ENCODE measurements around the gene LRRC41.
"Not testable (repeated sequence)": the region's sequence is repeated elsewhere in the genome, so short reads cannot be mapped to it uniquely, and the experiment has no call there.

LRRC41 gene, protein sequence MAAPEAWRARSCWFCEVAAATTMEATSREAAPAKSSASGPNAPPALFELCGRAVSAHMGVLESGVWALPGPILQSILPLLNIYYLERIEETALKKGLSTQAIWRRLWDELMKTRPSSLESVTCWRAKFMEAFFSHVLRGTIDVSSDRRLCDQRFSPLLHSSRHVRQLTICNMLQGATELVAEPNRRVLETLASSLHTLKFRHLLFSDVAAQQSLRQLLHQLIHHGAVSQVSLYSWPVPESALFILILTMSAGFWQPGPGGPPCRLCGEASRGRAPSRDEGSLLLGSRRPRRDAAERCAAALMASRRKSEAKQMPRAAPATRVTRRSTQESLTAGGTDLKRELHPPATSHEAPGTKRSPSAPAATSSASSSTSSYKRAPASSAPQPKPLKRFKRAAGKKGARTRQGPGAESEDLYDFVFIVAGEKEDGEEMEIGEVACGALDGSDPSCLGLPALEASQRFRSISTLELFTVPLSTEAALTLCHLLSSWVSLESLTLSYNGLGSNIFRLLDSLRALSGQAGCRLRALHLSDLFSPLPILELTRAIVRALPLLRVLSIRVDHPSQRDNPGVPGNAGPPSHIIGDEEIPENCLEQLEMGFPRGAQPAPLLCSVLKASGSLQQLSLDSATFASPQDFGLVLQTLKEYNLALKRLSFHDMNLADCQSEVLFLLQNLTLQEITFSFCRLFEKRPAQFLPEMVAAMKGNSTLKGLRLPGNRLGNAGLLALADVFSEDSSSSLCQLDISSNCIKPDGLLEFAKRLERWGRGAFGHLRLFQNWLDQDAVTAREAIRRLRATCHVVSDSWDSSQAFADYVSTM

DNA sequence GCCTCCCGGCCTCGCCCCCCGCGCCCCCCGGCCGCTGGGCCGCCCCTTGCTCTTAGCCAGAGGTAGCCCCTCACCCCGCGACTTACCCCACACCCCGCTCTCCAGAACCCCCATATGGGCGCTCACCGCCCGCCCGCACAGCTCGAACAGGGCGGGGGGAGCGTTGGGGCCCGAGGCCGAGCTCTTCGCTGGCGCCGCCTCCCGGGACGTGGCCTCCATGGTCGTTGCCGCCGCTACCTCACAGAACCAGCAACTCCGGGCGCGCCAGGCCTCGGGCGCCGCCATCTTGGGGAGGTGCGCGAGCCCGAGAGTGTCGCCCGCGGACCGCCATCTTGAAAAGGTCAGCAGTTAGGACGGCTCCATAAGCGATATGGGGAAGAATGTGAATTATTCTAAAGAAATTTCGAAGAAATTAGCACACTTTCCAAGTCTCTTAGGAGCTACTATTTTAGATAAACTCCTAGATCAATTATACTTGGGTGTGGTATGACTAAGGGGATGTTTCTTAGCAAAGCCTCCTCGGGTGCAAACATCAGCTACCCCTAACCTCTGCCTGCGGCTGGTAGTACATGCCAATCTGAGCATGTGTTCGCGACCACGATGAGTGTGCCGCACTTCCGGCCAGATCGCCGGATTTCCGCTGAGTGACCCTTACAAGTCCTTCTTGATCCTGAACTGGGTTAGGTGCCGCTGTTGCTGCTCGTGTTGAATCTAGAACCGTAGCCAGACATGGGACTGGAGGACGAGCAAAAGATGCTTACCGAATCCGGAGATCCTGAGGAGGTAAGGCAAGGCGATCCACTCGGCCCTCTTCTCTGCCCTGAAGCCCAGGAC, at the start of gene LRRC41, which contains the start of gene UQCRH:
TSS of gene LRRC41 (minus strand) at position 579 of the 834 bp plus-strand sequence. CDS start at position 285, 294 bp downstream.
TSS of gene UQCRH (plus strand) at position 661 of the 834 bp plus-strand sequence. CDS start at position 730, 69 bp downstream.
- DNase-seq (ENCODE audit: low read depth in 2 of 2) = peak; percentile 79 to 81

- DNase-seq (ENCODE audit: low read depth in 2 of 2) = no peak
These were observed 48.9 kb upstream of the LRRC41 start for GRCh38 chr1:46352363-46352762.

DNA sequence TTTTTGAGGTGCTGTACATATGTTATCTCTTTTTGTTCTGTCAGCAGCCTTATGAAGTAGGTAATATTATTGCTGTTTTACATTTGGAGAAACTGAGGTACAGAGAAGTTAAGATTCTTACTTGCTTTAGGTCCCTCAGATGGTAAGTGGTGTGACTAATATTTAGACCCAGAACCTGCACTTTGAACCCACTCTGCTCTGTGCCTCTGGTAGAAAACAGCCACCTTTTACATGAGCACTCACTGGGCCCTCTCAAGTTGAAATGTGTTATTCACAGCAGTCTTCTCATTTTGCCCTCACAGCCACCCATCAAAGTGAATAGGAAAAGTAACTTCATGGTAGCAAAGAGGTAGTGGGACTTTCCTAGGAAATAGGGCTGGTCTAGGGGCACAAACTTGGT, 41.9 kb upstream of the LRRC41 start:
- DNase-seq (ENCODE audit: low read depth in 2 of 2) = no peak

DNA sequence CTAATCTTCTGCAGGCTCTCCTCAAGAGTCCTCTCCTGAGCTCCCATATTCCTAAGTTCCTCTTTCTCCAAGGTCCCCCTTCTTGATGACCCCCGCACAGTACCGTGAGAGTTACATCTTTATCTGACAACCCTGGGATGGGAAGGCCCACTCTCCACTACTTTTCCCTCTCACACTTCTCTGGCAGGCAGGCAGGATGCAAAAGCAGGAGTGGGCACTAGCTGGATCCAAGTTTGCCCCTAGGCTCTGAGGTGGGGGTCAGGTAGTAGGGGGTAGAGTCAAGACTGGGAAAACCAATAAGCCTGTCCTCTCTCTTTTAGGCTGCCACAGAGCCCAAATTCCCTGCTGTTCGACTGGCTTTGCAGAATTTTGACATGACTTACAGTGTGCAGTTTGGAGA, 41.1 kb upstream of the LRRC41 start:
- no peak for DNase-seq (ENCODE audit: low read depth in 2 of 2)

DNA sequence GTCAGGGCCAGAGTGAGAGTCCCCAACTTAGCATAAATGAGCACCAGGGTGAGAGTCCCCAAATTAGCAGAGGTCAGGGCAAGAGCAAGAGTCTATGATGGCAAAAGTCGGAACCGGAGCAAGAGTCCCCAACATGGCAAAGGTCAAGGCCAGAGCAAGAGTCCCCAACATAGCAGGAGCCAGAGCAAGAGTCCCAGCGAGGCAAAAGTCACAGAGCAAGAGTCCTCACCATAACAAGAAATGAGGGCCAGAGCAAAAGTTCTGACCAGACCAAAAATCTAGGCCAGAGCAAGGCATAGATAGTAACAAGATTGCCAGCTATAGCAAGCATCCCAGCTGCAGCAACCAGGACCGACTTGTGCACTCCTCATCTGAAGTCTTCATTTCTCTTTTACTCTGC, 40.3 kb upstream of the LRRC41 start:
- no peak for DNase-seq (ENCODE audit: low read depth in 2 of 2)

- DNase-seq (ENCODE audit: low read depth in 2 of 2) = no peak
These were observed 39.9 kb upstream of the LRRC41 start for GRCh38 chr1:46343351-46343695.

DNA sequence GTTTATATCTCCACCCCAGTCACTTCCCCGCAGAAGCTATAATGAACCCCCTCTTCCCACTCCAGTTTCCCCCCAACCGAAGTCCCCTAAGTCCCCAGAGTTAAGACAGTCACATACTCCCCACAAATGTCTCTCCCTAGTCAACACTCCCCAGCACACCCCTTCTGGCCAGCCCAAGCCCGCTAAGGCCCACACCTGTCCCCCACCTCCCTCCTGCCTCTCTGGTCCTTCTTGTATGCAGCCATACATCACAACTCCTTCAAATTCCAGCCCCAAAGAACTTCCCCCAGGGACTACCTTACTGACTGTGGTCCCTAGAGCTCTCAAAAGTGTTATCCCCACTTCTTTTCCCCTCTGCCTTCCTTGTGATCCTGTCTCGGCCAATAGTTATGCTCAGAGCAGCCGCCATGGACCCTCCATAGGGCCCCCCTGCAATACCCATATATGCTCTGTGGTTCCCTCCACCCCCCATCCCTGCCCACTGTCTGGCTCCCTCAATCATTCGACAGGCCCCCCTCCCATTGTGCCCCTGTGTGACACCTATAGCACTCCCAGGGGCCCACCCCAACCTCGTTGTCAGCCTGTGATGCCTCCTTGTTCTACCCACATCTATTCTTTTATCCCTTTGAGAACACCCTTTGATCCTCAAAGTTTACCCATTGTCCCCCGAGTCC, 39.4 kb upstream of the LRRC41 start:
- DNase-seq (ENCODE audit: low read depth in 2 of 2) = no peak

- no peak for DNase-seq (ENCODE audit: low read depth in 2 of 2)
These were observed 38.8 kb upstream of the LRRC41 start for GRCh38 chr1:46342084-46342656.

GRCh38 chr1:46341222-46342083, 38.0 kb upstream of the LRRC41 start:
- no peak for DNase-seq (ENCODE audit: low read depth in 2 of 2)

- DNase-seq (ENCODE audit: low read depth in 2 of 2) = peak; percentile 63 to 70
These were observed 37.2 kb upstream of the LRRC41 start, which contains the start of gene NSUN4 for GRCh38 chr1:46340404-46341221. TSS of gene NSUN4 (plus strand) at chr1:46340807. CDS start at chr1:46340827, 20 bp downstream.

DNA sequence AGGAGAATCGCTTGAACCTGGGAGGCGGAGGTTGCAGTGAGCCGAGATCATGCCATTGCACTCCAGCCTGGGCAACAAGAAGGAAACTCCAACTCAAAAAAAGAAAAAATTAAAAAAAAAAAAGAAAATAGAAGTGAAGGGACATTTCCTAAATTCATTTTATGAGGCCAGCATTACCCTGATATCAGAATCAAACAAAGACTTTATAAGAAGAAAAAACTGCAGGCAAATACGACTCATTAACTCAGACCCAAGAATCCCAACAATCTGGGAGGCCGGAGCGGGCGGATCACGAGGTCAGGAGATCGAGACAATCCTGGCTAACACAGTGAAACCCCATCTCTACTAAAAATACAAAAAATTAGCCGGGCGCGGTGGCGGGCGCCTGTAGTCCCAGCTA, 34.0 kb upstream of the LRRC41 start:
- not testable (repeated sequence) for DNase-seq (ENCODE audit: low read depth in 2 of 2)

- no peak for DNase-seq (ENCODE audit: low read depth in 2 of 2)
These were observed 31.7 kb upstream of the LRRC41 start for GRCh38 chr1:46335081-46335480.

DNA sequence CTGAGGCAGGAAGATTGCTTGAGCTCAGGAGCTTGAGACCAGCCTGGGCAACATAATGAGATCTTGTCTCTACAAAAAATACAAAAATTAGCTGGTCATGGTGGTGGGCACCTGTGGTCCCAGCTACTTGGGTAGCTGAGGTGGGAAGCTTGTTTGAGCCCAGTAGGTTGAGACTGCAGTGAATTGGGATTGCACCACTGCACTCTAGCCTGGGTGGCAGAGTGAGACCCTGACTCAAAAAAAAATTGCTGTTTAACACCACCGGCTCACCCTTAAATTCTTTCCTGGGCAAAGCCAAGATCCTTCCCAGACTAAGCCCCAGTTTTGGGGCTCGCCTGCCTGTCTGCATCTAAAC, 30.6 kb upstream of the LRRC41 start:
- no peak for DNase-seq (ENCODE audit: low read depth in 2 of 2)

- no peak for DNase-seq (ENCODE audit: low read depth in 2 of 2)
These were observed 30.0 kb upstream of the LRRC41 start for GRCh38 chr1:46333300-46334029.

GRCh38 chr1:46331786-46332540, 28.5 kb upstream of the LRRC41 start:
- not testable (repeated sequence) for DNase-seq (ENCODE audit: low read depth in 2 of 2)

- not testable (repeated sequence) for DNase-seq (ENCODE audit: low read depth in 2 of 2)
These were observed 27.0 kb upstream of the LRRC41 start for GRCh38 chr1:46330381-46330780.

- DNase-seq (ENCODE audit: low read depth in 2 of 2) = not testable (repeated sequence)
These were observed 26.4 kb upstream of the LRRC41 start for GRCh38 chr1:46329807-46330206.

DNA sequence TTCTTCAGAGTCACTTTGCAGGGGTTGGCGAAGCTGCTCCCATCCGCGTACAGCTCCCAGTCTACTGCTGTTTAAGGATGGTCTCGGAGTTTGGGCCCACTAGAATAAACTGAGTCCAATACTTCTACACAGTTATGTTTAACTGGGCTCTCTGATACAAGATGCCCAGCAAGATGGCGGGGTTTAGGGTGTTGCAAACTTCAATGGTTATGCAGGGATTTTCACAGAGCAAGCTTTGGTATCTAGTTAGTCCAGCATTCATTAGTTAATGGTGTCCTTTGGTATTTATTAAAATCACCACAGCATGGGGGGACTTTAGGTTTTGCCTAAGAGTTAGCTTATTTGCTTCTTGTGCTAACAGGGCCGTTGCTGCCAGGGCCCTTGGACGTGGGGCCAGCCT, 24.8 kb upstream of the LRRC41 start:
- not testable (repeated sequence) for DNase-seq (ENCODE audit: low read depth in 2 of 2)
